Ovary (tissue), 3 donors: ENCODE results near the gene ALDH1B1.

Experiments
- EP300 ChIP-seq: sonication (generic); formaldehyde crosslinking; IDR thresholded peaks from one replicate; pipeline ENCODE4 v1.6.1; 2017; ENCODE audit warnings: antibody characterized with exemption
- POLR2A ChIP-seq: fragments of 450-650 bp; IDR thresholded peaks from one replicate; pipeline ENCODE4 v1.6.1; 2017; ENCODE audit warnings: antibody characterized with exemption, mild to moderate bottlenecking, moderate library complexity
- TF ChIP-seq, protein P1 (sequence below), 3 donors: fragments of 450-650 bp in 2 of 3; fragments of 200-600 bp in 1 of 3; IDR thresholded peaks; one replicate each; pipeline versions ENCODE4 v1.5.1 to v1.8.0; 2016 to 2022; ENCODE audit warnings: antibody characterized with exemption in 3 of 3, mild to moderate bottlenecking in 1 of 3
- donor health status: DM: no; HTN: no; CAD: no.

DNA sequence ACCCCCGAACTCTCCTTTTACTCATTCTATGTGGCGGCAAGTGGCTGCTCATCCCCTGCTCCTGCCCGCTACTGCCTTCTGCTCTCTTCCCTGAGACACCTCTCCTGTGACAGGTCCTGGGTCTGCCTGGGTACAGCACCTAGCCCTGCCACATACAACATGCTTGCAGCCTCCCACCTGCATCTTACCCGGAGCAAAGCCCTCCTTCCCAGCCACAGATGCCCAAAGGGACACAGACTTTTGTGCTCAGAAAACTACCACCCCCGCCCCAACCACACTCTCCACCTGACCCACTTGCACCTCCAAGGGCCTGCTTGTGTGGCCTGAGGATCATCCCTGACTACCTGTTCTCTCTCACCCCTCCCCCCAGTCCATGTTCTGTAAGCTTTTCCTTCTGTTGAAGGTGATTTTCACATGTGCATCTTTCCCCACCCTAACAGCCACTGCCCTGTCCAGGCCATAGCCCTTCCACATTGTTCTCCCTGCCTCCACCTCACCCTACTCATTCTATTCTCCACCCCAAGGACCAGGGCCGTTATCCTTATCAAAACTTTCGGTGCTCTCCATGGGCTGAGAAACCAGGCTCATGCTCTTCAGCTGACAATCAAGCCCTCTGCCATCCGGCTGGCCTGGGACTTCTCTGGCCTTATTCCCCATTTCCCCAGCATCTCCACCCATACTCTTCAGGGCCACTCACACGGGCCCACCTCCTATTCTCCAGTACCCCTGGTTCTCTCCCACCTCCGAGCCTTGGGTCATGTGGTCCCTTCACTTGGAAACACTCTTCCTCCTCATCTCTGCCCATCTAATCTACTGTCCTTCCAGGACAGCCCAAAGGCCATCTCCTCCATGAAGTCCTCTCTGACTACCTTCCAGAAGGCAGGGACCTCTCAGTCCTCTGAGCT lies 46.4 kb upstream of the ALDH1B1 start:
- no peak for TF ChIP-seq POLR2A
- TF ChIP-seq, protein P1, sequence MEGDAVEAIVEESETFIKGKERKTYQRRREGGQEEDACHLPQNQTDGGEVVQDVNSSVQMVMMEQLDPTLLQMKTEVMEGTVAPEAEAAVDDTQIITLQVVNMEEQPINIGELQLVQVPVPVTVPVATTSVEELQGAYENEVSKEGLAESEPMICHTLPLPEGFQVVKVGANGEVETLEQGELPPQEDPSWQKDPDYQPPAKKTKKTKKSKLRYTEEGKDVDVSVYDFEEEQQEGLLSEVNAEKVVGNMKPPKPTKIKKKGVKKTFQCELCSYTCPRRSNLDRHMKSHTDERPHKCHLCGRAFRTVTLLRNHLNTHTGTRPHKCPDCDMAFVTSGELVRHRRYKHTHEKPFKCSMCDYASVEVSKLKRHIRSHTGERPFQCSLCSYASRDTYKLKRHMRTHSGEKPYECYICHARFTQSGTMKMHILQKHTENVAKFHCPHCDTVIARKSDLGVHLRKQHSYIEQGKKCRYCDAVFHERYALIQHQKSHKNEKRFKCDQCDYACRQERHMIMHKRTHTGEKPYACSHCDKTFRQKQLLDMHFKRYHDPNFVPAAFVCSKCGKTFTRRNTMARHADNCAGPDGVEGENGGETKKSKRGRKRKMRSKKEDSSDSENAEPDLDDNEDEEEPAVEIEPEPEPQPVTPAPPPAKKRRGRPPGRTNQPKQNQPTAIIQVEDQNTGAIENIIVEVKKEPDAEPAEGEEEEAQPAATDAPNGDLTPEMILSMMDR (IDR thresholded peaks at IDR 0.05): no peak
- no peak for TF ChIP-seq EP300
